GM21576 (cell line): Measurements from ENCODE around the gene CCNB3.
A peak's percentile ranks its signal among the peaks of the same experiment; 100 is the strongest.
"Not testable (repeated sequence)": the region's sequence is repeated elsewhere in the genome, so short reads cannot be mapped to it uniquely, and the experiment has no call there.

Source experiments
- ATAC-seq: cut with Tn5 transposase; IDR thresholded peaks from one replicate; pipeline ENCODE4 v1.9.1; 2021; ENCODE audit warnings: mild to moderate bottlenecking, moderate library complexity; ENCODE audit not compliant: unreplicated experiment

Gene CCNB3

GRCh38 chrX:50204364-50204899 is at the start of gene CCNB3:
Gene CCNB3 (plus strand): TSS chrX:50204765. CDS start chrX:50285164, 80,399 bp downstream.
- peak; percentile 95 for ATAC-seq

- no peak for ATAC-seq
Measured at GRCh38 chrX:50157545-50158135, 46.9 kb upstream of the CCNB3 start.

GRCh38 chrX:50158593-50158992 is 46.0 kb upstream of the CCNB3 start:
- no peak for ATAC-seq

GRCh38 chrX:50161127-50161526 is 43.4 kb upstream of the CCNB3 start:
- ATAC-seq, result no peak

- ATAC-seq, result no peak
Measured at GRCh38 chrX:50165727-50166126, 38.8 kb upstream of the CCNB3 start.

- no peak for ATAC-seq
Measured at GRCh38 chrX:50167366-50167765, 37.2 kb upstream of the CCNB3 start.

- peak; percentile 47 for ATAC-seq
Measured at GRCh38 chrX:50168241-50168687, 36.3 kb upstream of the CCNB3 start.

- ATAC-seq, result no peak
Measured at GRCh38 chrX:50169717-50170116, 34.8 kb upstream of the CCNB3 start.

- no peak for ATAC-seq
Measured at GRCh38 chrX:50180073-50180940, 24.3 kb upstream of the CCNB3 start.

- no peak for ATAC-seq
Measured at GRCh38 chrX:50183891-50184290, 20.7 kb upstream of the CCNB3 start.

GRCh38 chrX:50188859-50189600 is 15.5 kb upstream of the CCNB3 start:
- no peak for ATAC-seq

GRCh38 chrX:50198348-50198747 is 6.2 kb upstream of the CCNB3 start:
- no peak for ATAC-seq

- ATAC-seq, result no peak
Measured at GRCh38 chrX:50200907-50201306, 3.7 kb upstream of the CCNB3 start, which contains the start of gene AKAP4. Gene AKAP4 (minus strand): TSS chrX:50201007. CDS start chrX:50200889, 118 bp downstream.

GRCh38 chrX:50202539-50202938 is 2.0 kb upstream of the CCNB3 start:
- ATAC-seq, result no peak

GRCh38 chrX:50206753-50207152 is 2.2 kb downstream of the CCNB3 start:
- no peak for ATAC-seq

- no peak for ATAC-seq
Measured at GRCh38 chrX:50211510-50211909, 6.9 kb downstream of the CCNB3 start.

- no peak for ATAC-seq
Measured at GRCh38 chrX:50281253-50281652, 76.7 kb downstream of the CCNB3 start.

- ATAC-seq, result no peak
Measured at GRCh38 chrX:50327235-50327634, 122.7 kb downstream of the CCNB3 start.

- not testable (repeated sequence) for ATAC-seq
Measured at GRCh38 chrX:50332668-50333067, 128.1 kb downstream of the CCNB3 start.

- no peak for ATAC-seq
Measured at GRCh38 chrX:50333308-50333707, 128.7 kb downstream of the CCNB3 start.

GRCh38 chrX:50343917-50344316 is 139.4 kb downstream of the CCNB3 start:
- ATAC-seq, result no peak
